Liver (tissue), 9 donors: ENCODE results near the gene MYBPHL. TPM values are rescaled to one million over a fixed set of nuclear protein-coding genes. Genes with fewer than 3 reads are reported as not detected.

Experiments
- DNase-seq: peaks from one replicate; pipeline ENCODE4 v3.0.0-alpha.2; 2017; ENCODE audit warnings: low spot score
- H3K27ac ChIP-seq, 2 donors: one replicate each; pipeline ENCODE4 v1.7.0; 2013; ENCODE audit warnings: inconsistent platforms in 2 of 2, low read length in 2 of 2, control low read depth in 1 of 2, low read depth in 1 of 2, mild to moderate bottlenecking in 1 of 2
- H3K27me3 ChIP-seq, 4 donors: one replicate each; pipeline versions ENCODE4 v1.6.1 to v1.7.0; 2013; ENCODE audit warnings: low read length in 3 of 4, inconsistent platforms in 1 of 4, mild to moderate bottlenecking in 1 of 4, moderate library complexity in 1 of 4; ENCODE audit not compliant: control insufficient read depth in 4 of 4, insufficient read depth in 4 of 4
- H3K36me3 ChIP-seq, 4 donors: one replicate each; pipeline versions ENCODE4 v1.6.1 to v1.7.0; 2013; ENCODE audit warnings: low read length in 3 of 4, mild to moderate bottlenecking in 3 of 4, low read depth in 1 of 4, moderate library complexity in 1 of 4; ENCODE audit not compliant: control insufficient read depth in 4 of 4, insufficient read depth in 3 of 4
- H3K4me1 ChIP-seq, 4 donors: one replicate each; pipeline versions ENCODE4 v1.6.1 to v1.7.0; 2013; ENCODE audit warnings: low read length in 3 of 4, mild to moderate bottlenecking in 3 of 4, moderate library complexity in 1 of 4; ENCODE audit not compliant: control insufficient read depth in 4 of 4, insufficient read depth in 4 of 4
- H3K4me3 ChIP-seq, 3 donors: one replicate each; pipeline versions ENCODE4 v1.6.1 to v1.7.0; 2013; ENCODE audit warnings: low read length in 3 of 3, control low read depth in 1 of 3, low read depth in 1 of 3, mild to moderate bottlenecking in 1 of 3
- H3K9ac ChIP-seq, 2 donors: one replicate each; pipeline ENCODE4 v1.7.0; 2013; ENCODE audit warnings: low read length in 2 of 2, mild to moderate bottlenecking in 2 of 2, moderate library complexity in 2 of 2, control low read depth in 1 of 2, low read depth in 1 of 2
- H3K9me3 ChIP-seq, 4 donors: one replicate each; pipeline versions ENCODE4 v1.6.1 to v1.7.0; 2013; ENCODE audit warnings: low read length in 3 of 4; ENCODE audit not compliant: control insufficient read depth in 4 of 4
- EGR1 ChIP-seq, 2 donors: IDR thresholded peaks; 2 replicates each; pipeline ENCODE4 v1.6.1; 2016 to 2018; ENCODE audit warnings: antibody characterized with exemption in 2 of 2, low read depth in 2 of 2
- FOXA1 ChIP-seq: IDR thresholded peaks from 2 replicates; pipeline ENCODE4 v1.6.1; 2016; ENCODE audit warnings: antibody characterized with exemption
- FOXA2 ChIP-seq: IDR thresholded peaks from 2 replicates; pipeline ENCODE4 v1.6.1; 2016; ENCODE audit warnings: antibody characterized with exemption
- GABPA ChIP-seq, 2 donors: IDR thresholded peaks in 1 of 2; conservative IDR thresholded peaks in 1 of 2; 2 replicates each; pipeline ENCODE4 v1.6.1; 2016; ENCODE audit warnings: antibody characterized with exemption in 2 of 2, mild to moderate bottlenecking in 1 of 2, moderate library complexity in 1 of 2
- HNF4A ChIP-seq, 2 donors: conservative IDR thresholded peaks; 2 replicates each; pipeline ENCODE4 v1.6.1; 2016; ENCODE audit warnings: antibody characterized with exemption in 2 of 2, mild to moderate bottlenecking in 2 of 2
- HNF4G ChIP-seq: IDR thresholded peaks from 2 replicates; pipeline ENCODE4 v1.6.1; 2016; ENCODE audit warnings: antibody characterized with exemption
- NR2F2 ChIP-seq: IDR thresholded peaks from 2 replicates; pipeline ENCODE4 v1.6.1; 2016; ENCODE audit warnings: antibody characterized with exemption
- RAD21 ChIP-seq, 2 donors: IDR thresholded peaks; 2 replicates each; pipeline ENCODE4 v1.6.1; 2016; ENCODE audit warnings: antibody characterized with exemption in 2 of 2, mild to moderate bottlenecking in 2 of 2
- RXRA ChIP-seq, 2 donors: IDR thresholded peaks; 2 replicates each; pipeline ENCODE4 v1.6.1; 2017 to 2018; ENCODE audit warnings: antibody characterized with exemption in 2 of 2, mild to moderate bottlenecking in 1 of 2
- SP1 ChIP-seq: IDR thresholded peaks from 2 replicates; pipeline ENCODE4 v1.6.1; 2018; ENCODE audit warnings: antibody characterized with exemption, mild to moderate bottlenecking
- TAF1 ChIP-seq: conservative IDR thresholded peaks from 2 replicates; pipeline ENCODE4 v1.6.1; 2016; ENCODE audit warnings: antibody characterized with exemption, mild to moderate bottlenecking
- WGBS: extraction: QIAGEN DNeasy Blood & Tissue Kit; methylation state at CpG from one replicate; pipeline ENCODE4 v1.1.7; 2013; 5-methylcytosine and 5-hydroxymethylcytosine counted together
- polyA plus RNA-seq, 2 donors: library from polyadenylated mRNA; stranded (reverse) in 1 of 2; unstranded in 1 of 2; fragments of 200-250 nt in 1 of 2; fragments of >200 nt in 1 of 2; fragmentation: Nextera tagmentation in 1 of 2; extraction: Ambion mirVana in 1 of 2; gene quantifications; one replicate each; pipeline versions ENCODE4 v1.2.1 to v1.2.3, GENCODE V29; 2013 to 2015
- total RNA-seq, 2 donors: library from RNA; depleted of rRNA; stranded (reverse); fragments of >200 nt; gene quantifications; one replicate each; pipeline ENCODE4 v1.2.3, GENCODE V29; 2014
- TF ChIP-seq, protein P1 (sequence below): IDR thresholded peaks from 2 replicates; pipeline ENCODE4 v1.6.1; 2016; ENCODE audit warnings: antibody characterized with exemption
- TF ChIP-seq, protein P2 (sequence below): IDR thresholded peaks from 2 replicates; pipeline ENCODE4 v1.6.1; 2016; ENCODE audit warnings: antibody characterized with exemption, mild to moderate bottlenecking
- TF ChIP-seq, protein P3 (sequence below): fragments of 150-350 bp; IDR thresholded peaks from 2 replicates; pipeline ENCODE4 v1.5.1; 2017; ENCODE audit warnings: improper control_type of control experiment, low read depth, low read length; ENCODE audit not compliant: missing input control
- donor health status: healthy.
- donor health status: healthy.
- donor health status: healthy.
- donor health status: healthy.
- donor health status: healthy.

The MYBPHL gene
- total and polyA plus RNA-seq, 4 donors = not detected

DNA sequence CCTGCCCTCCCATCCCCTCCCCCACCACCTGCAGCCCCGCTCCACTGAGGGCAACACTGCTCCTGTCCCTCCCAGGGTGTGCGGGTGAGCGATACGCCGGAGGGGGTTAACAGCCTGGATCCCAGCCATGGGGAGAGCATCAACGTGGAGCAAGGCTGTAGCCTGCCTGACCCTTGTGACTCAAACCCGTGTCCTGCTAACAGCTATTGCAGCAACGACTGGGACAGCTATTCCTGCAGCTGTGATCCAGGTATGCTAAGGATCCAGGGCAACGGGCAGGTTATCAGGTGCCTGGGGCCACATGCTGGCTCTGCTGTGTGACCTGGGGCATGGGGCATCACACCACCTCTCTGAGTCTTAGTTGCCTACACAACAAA is 42.4 kb downstream of the MYBPHL start:
- no peak overlapping the region for H3K4me3 ChIP-seq
- no peaks in the 10 kb centered on the region for H3K9me3 ChIP-seq
- no peak for DNase-seq
- TF ChIP-seq FOXA2 (no peak), TAF1 (no peak), NR2F2 (no peak), HNF4A (conservative IDR thresholded peaks at IDR 0.05) (no peak), GABPA (IDR thresholded peaks at IDR 0.05 in 1 of 2, conservative IDR thresholded peaks at IDR 0.05 in 1 of 2) (no peak), RAD21 (IDR thresholded peaks at IDR 0.05) (no peak), RXRA (IDR thresholded peaks at IDR 0.05) (no peak)
- TF ChIP-seq, protein P1, sequence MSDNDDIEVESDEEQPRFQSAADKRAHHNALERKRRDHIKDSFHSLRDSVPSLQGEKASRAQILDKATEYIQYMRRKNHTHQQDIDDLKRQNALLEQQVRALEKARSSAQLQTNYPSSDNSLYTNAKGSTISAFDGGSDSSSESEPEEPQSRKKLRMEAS = no peak
- TF ChIP-seq, protein P2, sequence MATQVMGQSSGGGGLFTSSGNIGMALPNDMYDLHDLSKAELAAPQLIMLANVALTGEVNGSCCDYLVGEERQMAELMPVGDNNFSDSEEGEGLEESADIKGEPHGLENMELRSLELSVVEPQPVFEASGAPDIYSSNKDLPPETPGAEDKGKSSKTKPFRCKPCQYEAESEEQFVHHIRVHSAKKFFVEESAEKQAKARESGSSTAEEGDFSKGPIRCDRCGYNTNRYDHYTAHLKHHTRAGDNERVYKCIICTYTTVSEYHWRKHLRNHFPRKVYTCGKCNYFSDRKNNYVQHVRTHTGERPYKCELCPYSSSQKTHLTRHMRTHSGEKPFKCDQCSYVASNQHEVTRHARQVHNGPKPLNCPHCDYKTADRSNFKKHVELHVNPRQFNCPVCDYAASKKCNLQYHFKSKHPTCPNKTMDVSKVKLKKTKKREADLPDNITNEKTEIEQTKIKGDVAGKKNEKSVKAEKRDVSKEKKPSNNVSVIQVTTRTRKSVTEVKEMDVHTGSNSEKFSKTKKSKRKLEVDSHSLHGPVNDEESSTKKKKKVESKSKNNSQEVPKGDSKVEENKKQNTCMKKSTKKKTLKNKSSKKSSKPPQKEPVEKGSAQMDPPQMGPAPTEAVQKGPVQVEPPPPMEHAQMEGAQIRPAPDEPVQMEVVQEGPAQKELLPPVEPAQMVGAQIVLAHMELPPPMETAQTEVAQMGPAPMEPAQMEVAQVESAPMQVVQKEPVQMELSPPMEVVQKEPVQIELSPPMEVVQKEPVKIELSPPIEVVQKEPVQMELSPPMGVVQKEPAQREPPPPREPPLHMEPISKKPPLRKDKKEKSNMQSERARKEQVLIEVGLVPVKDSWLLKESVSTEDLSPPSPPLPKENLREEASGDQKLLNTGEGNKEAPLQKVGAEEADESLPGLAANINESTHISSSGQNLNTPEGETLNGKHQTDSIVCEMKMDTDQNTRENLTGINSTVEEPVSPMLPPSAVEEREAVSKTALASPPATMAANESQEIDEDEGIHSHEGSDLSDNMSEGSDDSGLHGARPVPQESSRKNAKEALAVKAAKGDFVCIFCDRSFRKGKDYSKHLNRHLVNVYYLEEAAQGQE = no peak
- H3K4me1 ChIP-seq = no peaks in the 10 kb centered on the region
- no peaks in the 10 kb centered on the region for H3K36me3 ChIP-seq
- H3K27me3 ChIP-seq = no peaks in the 10 kb centered on the region
- H3K27ac ChIP-seq = no peak overlapping the region
- 69% methylated on average over 9 of the region's 9 CpGs for WGBS
- no peak overlapping the region for H3K9ac ChIP-seq

DNA sequence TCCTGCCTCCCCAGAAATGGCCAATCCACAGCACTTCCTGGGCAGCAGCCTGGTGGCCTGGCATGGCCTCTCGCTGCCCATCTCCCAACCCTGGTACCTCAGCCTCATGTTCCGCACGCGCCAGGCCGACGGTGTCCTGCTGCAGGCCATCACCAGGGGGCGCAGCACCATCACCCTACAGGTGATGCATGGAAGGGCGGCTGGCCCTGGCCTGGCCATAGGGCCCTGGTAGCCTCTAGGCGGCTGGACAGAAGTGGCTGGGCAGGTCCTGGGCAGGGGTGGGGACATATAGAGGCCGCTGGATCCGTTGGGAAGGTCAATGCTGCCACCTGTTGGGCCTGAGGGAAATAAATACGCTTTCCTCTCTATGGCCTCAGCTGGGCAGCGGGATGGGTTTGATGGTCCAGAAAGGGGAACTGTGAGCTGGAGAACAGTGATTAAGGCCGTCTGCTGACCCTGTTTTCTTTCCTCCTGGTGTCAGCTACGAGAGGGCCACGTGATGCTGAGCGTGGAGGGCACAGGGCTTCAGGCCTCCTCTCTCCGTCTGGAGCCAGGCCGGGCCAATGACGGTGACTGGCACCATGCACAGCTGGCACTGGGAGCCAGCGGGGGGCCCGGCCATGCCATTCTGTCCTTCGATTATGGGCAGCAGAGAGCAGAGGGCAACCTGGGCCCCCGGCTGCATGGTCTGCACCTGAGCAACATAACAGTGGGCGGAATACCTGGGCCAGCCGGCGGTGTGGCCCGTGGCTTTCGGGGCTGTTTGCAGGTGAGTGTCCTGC is 43.0 kb downstream of the MYBPHL start:
- Histone ChIP-seq H3K4me1 (no peaks in the 10 kb centered on the region), H3K36me3 (no peaks in the 10 kb centered on the region), H3K9ac (no peak overlapping the region), H3K27ac (no peak overlapping the region), H3K27me3 (no peaks in the 10 kb centered on the region), H3K9me3 (no peaks in the 10 kb centered on the region), H3K4me3 (no peak overlapping the region)
- WGBS = 48% methylated on average over 29 of the region's 29 CpGs
- DNase-seq = peak; percentile 85
- TF ChIP-seq RAD21 (IDR thresholded peaks at IDR 0.05) (peak; percentile 98 to 100), FOXA1 (no peak), SP1 (peak; percentile 53), HNF4G (no peak), RXRA (IDR thresholded peaks at IDR 0.05) (peak in 1 of 2 donors; percentile 77), HNF4A (conservative IDR thresholded peaks at IDR 0.05) (peak; percentile 14 to 42), NR2F2 (peak; percentile 17), EGR1 (IDR thresholded peaks at IDR 0.05; ENCODE audit: low read depth in 2 of 2) (no peak)
- TF ChIP-seq, protein P1 = no peak
- TF ChIP-seq, protein P3, sequence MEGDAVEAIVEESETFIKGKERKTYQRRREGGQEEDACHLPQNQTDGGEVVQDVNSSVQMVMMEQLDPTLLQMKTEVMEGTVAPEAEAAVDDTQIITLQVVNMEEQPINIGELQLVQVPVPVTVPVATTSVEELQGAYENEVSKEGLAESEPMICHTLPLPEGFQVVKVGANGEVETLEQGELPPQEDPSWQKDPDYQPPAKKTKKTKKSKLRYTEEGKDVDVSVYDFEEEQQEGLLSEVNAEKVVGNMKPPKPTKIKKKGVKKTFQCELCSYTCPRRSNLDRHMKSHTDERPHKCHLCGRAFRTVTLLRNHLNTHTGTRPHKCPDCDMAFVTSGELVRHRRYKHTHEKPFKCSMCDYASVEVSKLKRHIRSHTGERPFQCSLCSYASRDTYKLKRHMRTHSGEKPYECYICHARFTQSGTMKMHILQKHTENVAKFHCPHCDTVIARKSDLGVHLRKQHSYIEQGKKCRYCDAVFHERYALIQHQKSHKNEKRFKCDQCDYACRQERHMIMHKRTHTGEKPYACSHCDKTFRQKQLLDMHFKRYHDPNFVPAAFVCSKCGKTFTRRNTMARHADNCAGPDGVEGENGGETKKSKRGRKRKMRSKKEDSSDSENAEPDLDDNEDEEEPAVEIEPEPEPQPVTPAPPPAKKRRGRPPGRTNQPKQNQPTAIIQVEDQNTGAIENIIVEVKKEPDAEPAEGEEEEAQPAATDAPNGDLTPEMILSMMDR = peak; percentile 100
